ENCODE measurements around the gene ADARB1.

Gene ADARB1

GRCh38 chr21:45054927-45055612 lies 19.3 kb upstream of the ADARB1 start:
- DNase-seq (ENCODE audit: low read depth in 2 of 2) = no peak

DNA sequence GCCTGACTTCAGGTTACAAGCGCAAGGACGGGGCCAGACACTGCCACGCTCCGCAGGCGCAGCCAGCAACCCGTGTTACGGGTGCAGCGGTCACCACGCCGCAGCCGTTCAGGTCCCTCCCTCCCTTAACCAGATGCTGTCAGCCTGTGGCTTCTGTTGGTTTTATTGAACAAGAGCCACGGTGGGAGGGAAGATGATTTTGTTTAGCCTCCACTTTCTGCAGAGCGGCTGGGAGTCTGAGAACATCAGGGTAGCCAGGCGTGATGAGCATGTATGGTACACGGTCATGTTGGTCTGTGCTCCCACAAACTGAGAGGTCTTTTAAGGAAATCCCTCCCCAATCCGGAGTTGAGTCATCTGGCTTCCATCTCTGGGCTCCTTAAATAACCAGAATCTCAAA lies 18.5 kb upstream of the ADARB1 start:
- DNase-seq (ENCODE audit: low read depth in 2 of 2) = no peak

DNA sequence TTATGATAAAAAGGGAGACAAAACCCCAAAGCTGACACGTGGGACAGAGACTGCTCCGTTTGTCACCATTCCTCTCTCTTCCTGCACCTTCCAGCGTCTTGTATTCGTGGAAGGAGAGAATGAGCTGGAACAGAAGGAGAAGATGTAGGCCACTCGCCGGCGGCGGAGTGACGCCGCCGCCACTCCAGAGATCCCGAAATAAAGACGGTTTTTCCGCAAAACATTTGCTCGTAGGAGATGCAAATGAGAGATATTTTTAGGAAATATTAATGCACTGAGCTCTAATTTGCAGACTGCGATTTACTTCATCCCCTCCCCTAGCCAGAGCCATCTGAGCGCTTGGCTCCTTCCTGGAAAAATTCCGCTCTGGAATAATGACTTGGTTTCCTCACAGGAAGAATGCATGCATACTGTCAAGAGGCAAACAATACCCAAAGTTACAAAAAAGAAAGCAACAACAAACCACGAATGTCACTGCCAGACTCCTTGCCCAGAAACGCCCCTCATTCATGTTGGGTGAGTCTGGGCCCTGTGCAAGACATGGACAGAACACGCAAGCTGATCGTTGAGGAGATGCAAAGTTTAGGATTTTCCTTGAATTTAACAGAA lies 18.0 kb upstream of the ADARB1 start:
- no peak for DNase-seq (ENCODE audit: low read depth in 2 of 2)

DNA sequence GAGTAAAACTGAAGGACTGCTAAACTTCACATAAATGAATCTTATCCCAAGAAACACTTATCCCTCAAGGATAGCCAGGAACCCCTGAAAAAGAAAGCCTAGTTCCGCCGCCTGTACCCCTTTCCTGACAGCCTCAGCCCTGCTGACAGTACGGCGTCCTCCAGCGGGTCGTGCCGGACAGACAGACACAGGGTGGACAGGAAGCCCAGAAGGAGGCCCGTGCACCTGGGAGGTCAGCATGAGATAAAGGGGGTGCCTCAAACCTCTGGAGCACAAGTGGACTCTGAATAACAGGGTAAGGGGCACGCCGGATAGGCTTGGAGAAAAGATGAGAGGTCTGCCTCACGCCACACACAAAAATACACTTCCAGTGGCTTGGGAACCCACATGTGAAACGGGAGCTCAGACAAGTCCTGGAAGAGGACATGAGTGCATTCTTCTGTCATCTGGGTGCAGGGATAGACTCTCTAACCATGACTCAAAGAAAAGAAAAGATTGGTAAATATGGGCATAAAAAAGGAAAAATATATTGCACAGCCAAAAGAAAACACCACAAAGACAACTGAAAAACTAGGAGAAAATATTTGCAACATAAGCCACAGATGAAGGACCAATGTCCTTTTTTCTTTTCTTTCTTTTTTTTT lies 17.3 kb upstream of the ADARB1 start:
- no peak for DNase-seq (ENCODE audit: low read depth in 2 of 2)

DNA sequence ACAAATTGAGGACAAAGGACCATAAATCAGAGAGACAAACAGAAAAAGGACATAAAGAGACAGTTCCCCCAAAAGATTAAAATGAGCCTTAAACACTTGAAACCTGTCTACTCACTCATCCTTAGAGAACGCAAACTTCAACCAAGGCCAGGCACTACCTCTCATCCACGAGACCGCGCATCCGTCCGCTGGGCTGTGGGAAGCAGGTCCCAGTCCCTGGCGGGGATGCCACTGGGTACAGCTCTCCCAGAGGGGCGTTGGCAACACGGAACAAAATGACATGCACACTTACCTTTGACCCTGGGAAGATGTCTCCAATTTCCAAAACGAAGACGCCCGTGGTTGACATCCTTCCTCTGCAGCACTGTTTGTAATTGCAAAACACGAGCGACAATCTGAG lies 16.5 kb upstream of the ADARB1 start:
- no peak for DNase-seq (ENCODE audit: low read depth in 2 of 2)

DNA sequence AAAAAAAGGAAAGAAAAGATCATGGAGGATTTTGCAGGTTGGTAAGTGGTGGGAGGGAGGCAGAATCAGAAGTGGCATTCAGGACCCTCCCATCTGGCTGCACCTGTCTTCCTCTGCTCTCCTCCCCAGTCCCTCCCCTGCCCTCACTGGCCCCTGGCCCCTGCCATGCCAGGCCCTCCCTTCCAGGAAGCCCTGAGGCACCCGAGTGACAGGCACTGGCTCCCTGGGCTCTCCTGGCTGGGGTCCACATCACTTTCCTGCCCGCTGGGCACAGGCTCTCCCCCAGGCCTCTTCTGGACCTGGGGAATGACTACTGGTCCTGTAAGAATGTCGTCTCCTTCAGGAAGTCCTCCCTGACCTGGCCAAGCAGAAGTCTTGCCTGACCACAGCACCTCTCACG lies 15.3 kb upstream of the ADARB1 start:
- no peak for DNase-seq (ENCODE audit: low read depth in 2 of 2)

- no peak for DNase-seq (ENCODE audit: low read depth in 2 of 2)
Observed at GRCh38 chr21:45060089-45060488, 14.3 kb upstream of the ADARB1 start.

- no peak for DNase-seq (ENCODE audit: low read depth in 2 of 2)
Observed at GRCh38 chr21:45060675-45061311, 13.6 kb upstream of the ADARB1 start.

- no peak for DNase-seq (ENCODE audit: low read depth in 2 of 2)
Observed at GRCh38 chr21:45064091-45064490, 10.3 kb upstream of the ADARB1 start.

DNA sequence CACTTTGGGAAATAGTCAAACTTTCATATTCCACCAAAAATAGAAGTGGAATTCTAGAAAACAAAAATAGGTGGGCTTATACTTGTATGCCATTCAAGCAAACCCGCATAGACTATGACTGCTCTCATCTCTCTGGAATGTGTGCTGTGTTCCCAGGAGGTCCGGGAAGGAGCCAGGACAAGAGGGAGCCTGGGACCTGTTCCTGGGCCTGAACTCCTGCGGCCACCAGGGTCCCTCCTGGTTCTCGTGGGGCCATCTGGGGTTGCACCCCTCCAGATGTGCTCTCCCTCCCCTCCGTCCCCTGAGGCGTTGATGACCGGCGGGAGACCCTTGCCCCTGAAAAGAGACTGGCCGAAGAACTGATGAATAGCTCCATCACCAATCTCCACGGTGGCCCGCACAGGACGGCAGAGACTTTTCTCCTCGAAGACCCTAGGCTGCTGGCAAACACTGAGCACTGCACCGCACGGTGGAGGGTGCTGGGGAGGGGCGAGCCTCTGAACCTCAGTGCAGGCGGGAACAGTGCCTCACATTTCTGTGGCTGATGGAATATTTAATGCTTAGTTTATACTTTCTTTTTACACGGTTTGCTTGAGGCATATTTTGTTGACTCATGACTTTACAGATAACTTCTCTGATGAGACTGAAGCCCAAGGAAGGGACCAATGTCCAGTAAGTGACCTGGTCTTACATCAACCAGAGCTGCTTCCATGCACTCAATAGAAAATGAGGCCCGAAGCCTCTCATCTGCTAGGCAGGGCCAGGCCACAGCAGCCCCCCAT lies 9.6 kb upstream of the ADARB1 start:
- no peak for DNase-seq (ENCODE audit: low read depth in 2 of 2)

GRCh38 chr21:45067462-45068285 lies 6.7 kb upstream of the ADARB1 start:
- DNase-seq (ENCODE audit: low read depth in 2 of 2) = no peak

- no peak for DNase-seq (ENCODE audit: low read depth in 2 of 2)
Observed at GRCh38 chr21:45069085-45069484, 5.3 kb upstream of the ADARB1 start.

- DNase-seq (ENCODE audit: low read depth in 2 of 2) = no peak
Observed at GRCh38 chr21:45069711-45070110, 4.7 kb upstream of the ADARB1 start.

DNA sequence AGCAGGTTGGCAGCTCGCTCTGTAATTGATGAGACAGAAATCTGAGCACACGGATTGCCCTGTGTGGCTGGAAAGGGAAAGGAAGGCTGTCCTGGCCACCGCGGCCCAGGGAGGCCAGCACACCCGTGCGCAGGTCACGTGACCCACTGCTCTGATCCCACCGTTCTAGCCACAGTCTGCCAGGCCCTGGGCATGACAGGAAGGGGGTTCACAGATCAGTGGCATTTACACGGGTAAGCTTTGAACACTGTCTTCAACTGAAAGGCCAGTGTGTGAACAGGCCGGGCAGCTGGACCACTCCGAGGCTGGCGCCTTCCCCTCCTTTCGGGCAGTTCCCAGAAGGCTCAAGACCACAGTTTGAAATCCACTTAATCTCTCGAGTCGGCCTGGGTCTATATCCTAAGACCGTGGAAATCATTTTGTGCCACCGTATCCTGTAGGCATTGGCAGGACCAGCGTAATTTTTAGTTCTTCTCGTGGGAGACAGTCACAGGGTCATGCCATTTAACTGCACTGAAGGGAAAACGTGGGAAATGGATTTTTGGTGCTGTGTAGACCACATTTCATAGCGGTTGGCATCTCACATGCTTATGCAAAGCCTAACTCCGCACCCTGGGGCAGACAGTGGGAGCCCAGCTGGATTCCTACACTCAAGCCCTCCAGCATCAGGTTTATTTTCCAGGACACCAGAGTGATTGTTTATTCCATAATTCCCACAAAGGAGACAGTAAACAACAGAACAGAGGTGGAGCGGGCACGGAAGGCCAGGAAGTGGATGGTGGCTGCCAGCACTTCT lies 3.1 kb upstream of the ADARB1 start:
- DNase-seq (ENCODE audit: low read depth in 2 of 2) = no peak

DNA sequence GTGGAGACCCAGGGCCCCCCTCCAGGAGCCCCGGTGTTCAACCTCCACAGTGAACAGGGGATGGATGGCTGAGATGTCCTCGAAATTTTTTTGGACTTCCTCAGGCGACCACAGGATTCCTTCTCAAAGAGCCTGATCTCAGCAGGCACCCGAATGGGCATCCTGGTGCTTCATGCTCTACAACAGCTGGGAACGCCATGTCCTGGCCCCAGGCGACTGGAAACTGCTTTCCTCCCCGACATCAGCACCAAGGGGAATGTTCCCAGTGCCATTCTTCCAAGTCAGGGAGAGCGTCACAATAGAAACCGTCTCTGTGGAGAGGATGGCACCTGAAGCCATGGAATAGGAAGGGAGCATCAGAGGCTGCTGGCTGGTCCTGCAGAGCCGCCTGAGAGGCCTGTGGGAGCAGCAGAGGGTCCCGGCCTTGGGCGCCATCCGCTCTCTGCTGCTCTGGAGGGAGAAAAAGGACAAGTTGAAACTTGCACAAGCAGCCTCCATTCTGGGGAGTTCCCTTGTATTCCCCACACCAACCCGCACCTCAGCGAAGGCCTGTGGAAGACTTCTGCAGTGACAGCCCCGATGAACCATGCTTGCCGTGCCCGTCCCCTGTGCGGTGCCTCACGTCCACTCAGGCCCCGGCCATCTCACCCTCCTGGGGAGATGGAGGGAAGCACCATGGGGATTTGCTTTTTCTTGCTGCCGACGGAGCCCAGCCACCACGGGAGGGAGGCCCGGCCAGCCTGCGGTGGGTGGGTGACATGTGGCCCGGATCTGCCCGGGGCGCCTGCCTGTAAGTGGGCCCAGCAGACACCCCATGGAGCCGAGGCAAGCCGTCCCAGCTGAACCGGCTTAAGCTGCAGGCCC lies 2.3 kb upstream of the ADARB1 start:
- DNase-seq (ENCODE audit: low read depth in 2 of 2) = no peak

DNA sequence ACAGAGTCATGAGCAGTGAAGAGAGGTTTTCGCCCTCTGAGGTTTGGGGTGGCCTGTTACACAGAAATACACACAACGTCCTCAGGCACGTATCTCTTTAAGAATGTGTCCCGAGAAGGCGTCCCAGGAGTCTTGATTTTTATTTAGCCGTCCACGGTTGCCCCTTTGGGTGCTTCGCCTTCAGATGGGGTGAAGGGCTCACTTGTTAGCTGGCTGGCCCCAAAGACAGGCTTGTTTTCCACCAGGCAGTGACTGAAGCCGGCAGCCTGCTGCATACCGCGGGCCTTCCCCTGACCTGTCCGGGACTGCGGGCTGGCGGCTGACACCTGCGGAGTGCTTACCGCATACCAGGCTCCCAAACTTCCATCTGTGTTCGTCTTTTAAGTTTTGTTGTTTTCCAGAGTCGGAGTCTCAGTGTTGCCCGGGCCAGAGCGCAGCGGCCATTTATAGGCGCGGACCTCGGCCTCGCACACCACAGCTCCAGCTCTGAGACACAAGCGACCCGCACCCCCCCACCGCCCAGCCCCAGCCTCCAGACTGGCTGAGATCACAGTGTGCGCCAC lies 1.6 kb upstream of the ADARB1 start:
- no peak for DNase-seq (ENCODE audit: low read depth in 2 of 2)

- DNase-seq (ENCODE audit: low read depth in 2 of 2) = no peak
Observed at GRCh38 chr21:45073301-45074047, 906 bp upstream of the ADARB1 start.

All from stimulated activated CD8-positive, alpha-beta memory T cell treated with anti-CD3 and anti-CD28 coated beads, Interleukin-2, amount 100 ng/mL, for 48 hours (primary cell).